Left cardiac atrium (tissue), 4 donors: ENCODE measurements around the gene KYNU. TPM values are rescaled to one million over a fixed set of nuclear protein-coding genes. Genes with fewer than 3 reads are reported as not detected.
"Not testable (repeated sequence)": the region's sequence is repeated elsewhere in the genome, so short reads cannot be mapped to it uniquely, and the experiment has no call there.

ENCODE experiments used
- ATAC-seq, 2 donors: fragments of 200-7000 bp; cut with Tn5 transposase; one replicate each; pipeline ENCODE4 v1.9.1; 2020; ENCODE audit warnings: mild to moderate bottlenecking in 2 of 2, moderate library complexity in 2 of 2
- DNase-seq: peaks from one replicate; pipeline ENCODE4 v3.0.0-alpha.2; 2020
- intact Hi-C, 2 donors: fragments of 100-400 bp; cut with DNase I; formaldehyde crosslinking; loops; one replicate each; pipeline versions ENCODE4 v1.14.1 to v1.15.1; 2022 to 2023
- total RNA-seq, 2 donors: library from RNA; stranded (reverse); fragmentation: NEBNext Ultra II Directional; extraction: Animal tissue kit (Norgen Biotek cat#: 25700); gene quantifications; one replicate each; pipeline ENCODE4 v1.2.1, GENCODE V29; 2021
- donor health status: DM: no; HTN: yes; CAD: no.
- donor health status: DM: no; HTN: yes; CAD: no; lungs with severe emphysema.
- donor health status: DM: yes; HTN: yes; CAD: no.
- donor health status: Dilated cardiomyopathy.

Gene KYNU
- total RNA-seq, 2 donors from 2014 or later: 2.1 to 3.8 TPM

DNA sequence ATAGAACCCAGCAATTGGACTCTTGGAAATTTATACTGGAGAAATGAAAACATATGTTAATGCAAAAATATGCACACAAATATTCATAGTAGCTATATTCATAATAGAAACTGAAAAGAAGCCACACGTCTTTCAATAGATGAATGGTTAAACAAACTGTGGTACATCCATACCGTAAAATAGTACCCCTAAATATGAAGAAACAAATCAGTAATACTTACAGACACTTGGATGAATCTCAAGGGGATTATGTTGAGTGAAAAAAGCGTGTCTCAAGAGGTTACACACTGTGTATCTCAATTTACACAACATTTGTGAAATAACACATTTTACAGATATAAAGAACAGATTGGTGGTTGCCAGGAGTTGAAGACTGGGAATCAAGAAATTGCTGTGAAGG lies 190.6 kb downstream of the KYNU start:
- no peak for ATAC-seq
- DNase-seq: no peak
- intact Hi-C loops: no loop called here

DNA sequence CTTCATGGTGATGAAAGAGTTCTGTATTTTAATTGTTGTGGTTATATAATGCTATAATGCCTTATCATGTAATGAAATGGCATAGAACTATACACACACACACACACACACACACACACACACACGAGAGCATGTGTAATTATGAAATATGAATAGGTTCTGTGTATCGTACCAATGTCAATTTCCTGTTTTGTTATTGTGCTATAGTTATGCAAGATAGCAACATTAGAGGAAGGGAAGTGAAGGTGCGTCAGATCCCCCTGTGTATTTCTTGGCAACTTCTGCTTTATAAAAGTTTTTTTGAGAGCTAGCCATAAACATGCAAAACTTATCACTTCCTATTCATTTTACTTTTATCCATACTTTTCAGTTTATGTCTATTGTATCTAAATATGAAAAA lies 191.0 kb downstream of the KYNU start:
- intact Hi-C loops: no loop called here
- ATAC-seq (no peak), DNase-seq (no peak)

GRCh38 chr2:143070704-143071103 lies 193.2 kb downstream of the KYNU start:
- DNase-seq (no peak), ATAC-seq (no peak)
- intact Hi-C loops: no loop called here

DNA sequence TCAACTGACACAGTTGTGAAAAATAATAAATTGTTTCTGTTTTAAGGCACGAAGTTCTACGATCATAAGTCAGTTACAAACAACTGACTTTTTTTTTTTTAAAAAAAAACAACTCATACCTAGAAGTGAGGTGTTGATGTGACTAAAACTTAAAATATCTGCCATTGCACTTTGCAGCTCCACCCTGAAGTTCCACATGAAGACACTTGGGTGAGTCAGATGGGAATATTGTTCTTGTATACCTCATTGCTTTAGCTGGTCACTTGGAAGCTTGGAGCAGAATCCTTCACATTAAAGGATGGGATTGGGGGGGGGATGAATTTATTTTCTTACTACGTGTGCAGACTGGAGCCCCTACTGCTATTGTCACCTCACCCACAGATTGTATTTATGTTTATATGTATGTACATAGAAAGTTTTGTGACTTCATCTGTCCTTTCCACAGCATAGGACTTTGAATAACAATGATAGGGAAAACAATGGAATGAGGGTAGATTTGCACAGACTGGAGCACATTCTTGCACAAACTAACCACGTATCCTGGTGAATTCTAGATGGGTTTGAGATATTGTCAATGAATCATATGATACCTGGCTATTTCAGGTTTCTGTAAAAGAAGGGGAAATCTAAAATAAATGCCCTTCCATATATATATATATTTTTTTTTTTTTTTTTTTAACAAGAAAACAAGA lies 193.9 kb downstream of the KYNU start:
- ATAC-seq (no peak), DNase-seq (no peak)
- intact Hi-C loops: no loop called here

DNA sequence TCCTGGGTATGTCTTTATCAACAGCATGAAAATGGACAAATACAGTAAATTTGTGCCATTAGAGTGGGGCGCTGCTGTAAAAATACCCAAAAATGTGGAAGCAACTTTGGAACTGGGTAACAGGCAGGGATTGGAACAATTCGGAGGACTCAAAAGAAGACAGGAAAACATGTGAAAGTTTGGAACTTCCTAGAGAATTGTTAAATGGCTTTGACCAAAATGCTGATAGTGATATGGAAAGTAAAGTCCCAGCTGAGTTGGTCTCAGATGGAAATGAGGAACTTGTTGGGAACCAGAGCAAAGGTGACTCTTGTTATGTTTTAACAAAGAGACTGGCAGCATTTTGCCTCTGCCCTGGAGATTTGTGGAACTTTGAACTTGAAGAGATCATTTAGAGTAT lies 197.4 kb downstream of the KYNU start:
- DNase-seq, intact Hi-C loops, ATAC-seq: not testable (repeated sequence)

GRCh38 chr2:143075711-143076110 lies 198.2 kb downstream of the KYNU start:
- ATAC-seq: no peak
- intact Hi-C loops: no loop called here

DNA sequence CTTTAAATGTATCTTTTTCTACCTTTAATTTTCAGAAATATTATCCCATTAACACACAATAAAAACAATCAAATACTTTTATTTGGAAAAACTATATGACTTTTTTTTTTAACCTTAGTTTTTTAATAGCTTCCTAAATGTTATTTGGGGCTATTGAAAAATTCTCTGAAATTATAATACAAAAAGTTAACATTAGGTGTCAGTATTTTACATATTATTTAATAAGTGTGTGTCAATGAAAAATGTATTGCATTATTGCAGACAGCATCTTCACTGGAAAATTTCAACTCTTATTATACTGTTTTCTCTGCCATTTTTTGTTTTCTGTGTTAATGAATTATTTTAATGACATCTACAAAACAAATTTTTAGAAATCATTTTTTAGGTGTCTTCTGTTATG lies 200.6 kb downstream of the KYNU start:
- DNase-seq: no peak
- intact Hi-C loops: no loop called here
- ATAC-seq: no peak

More at GRCh38 chr2:143075711-143076110, 198.2 kb downstream of the KYNU start:
- DNase-seq: no peak

GRCh38 chr2:143081616-143082015 lies 204.2 kb downstream of the KYNU start:
- intact Hi-C loops: no loop called here
- ATAC-seq: no peak
- DNase-seq: no peak

GRCh38 chr2:143083636-143084035 lies 206.2 kb downstream of the KYNU start:
- DNase-seq (no peak), ATAC-seq (no peak)
- intact Hi-C loops: no loop called here

DNA sequence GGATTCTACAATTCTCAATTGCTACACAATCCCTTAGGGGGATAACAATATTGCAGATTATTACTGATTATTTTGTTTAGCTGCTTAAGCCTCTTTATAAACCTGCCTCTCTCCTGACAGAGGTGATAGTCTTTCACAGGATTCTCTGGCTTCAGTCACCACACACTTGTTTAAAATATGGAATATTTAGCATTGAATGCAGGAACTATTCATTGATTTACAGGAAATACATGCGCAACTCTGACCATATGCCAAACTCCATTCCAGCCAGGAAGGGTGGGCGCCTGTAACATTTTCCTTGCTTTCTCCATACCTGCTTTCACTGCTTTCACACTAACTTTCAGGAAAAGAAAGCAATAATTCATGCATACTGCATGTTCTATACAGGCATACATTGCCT lies 207.0 kb downstream of the KYNU start:
- DNase-seq (no peak), ATAC-seq (no peak)
- intact Hi-C loops: no loop called here

DNA sequence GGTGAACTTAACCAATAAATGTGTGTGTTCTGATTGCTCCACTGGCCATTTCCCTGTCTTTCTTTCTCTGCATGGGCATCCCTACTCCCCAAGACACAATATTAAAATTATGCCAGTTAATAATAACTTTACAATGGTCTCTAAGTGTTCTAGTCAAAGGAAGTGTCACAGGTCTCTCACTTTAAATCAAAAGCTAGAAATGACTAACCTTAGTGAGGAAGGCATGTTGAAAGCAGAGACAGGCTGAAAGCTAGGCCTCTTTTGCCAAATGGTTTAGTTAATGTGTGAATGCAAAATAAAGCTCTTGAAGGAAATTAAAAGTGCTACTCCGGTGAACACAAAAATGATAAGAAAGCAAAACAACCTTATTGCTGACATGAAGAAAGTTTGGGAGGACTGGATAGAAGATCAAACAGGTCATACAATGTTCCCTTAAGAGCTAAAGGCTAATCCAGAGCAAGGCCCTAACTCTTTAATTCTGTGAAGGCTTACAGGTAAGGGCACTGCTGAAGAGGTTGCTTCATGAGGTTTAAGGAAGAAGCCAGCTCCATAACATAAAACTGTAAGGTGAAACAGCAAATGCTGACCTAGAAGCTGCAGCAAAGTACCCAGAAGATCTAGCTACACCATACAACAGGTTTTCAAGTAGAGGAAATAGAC lies 207.8 kb downstream of the KYNU start:
- intact Hi-C loops: no loop called here

GRCh38 chr2:143087033-143087432 lies 209.6 kb downstream of the KYNU start:
- DNase-seq: no peak
- intact Hi-C loops: no loop called here
- ATAC-seq: no peak

More for the DNA sequence above, 207.8 kb downstream of the KYNU start:
- ATAC-seq (no peak), DNase-seq (no peak)

- ATAC-seq (no peak), DNase-seq (no peak)
- intact Hi-C loops: no loop called here
Measured at GRCh38 chr2:143088388-143088787, 210.9 kb downstream of the KYNU start.

DNA sequence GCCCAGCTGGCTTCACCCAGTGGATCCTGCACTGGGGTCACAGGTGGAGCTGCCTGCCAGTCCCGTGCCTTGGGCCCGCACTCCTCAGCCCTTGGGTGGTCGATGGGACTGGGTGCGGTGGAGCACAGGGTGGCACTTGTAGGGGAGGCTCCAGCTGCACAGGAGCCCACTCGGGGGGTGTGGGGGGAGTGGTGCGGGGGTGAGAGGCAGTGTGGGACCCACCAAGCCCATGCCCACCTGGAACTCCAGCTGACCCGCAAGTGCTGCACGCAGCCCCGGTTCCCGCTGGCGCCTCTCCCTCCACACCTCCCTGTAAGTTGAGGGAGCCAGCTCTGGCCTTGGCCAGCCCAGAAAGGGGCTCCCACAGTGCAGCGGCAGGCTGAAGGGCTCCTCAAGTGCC lies 212.1 kb downstream of the KYNU start:
- DNase-seq, ATAC-seq, intact Hi-C loops: not testable (repeated sequence)
